Measurements from ENCODE around the gene MYF5.

DNA sequence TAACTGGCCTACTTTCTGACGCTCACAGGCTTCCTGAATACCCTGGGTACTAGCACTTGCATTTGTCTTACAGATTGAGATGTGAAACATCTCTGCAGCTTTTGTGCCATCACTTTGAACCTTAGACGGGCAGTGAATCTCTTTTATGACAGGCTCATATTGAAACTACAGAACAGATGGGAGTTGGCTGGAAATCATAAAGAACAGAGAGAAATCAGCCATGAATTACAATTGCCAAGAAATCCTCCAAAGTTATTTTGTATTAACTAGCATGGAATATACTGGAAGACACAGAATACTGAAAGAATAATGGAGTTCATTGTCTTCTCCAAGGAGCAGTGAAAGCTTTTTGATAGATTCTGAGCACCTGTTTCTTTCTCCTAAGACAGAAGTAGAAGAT lies 32.7 kb downstream of the MYF5 start:
- TF ChIP-seq EZH2 (IDR thresholded peaks at IDR 0.05; ENCODE audit: borderline replicate concordance), result no peak
- TF ChIP-seq, protein P1, sequence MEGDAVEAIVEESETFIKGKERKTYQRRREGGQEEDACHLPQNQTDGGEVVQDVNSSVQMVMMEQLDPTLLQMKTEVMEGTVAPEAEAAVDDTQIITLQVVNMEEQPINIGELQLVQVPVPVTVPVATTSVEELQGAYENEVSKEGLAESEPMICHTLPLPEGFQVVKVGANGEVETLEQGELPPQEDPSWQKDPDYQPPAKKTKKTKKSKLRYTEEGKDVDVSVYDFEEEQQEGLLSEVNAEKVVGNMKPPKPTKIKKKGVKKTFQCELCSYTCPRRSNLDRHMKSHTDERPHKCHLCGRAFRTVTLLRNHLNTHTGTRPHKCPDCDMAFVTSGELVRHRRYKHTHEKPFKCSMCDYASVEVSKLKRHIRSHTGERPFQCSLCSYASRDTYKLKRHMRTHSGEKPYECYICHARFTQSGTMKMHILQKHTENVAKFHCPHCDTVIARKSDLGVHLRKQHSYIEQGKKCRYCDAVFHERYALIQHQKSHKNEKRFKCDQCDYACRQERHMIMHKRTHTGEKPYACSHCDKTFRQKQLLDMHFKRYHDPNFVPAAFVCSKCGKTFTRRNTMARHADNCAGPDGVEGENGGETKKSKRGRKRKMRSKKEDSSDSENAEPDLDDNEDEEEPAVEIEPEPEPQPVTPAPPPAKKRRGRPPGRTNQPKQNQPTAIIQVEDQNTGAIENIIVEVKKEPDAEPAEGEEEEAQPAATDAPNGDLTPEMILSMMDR (IDR thresholded peaks at IDR 0.05; ENCODE audit: poor library complexity), result no peak
